Measurements from ENCODE around the gene TLR7.

TLR7 gene

DNA sequence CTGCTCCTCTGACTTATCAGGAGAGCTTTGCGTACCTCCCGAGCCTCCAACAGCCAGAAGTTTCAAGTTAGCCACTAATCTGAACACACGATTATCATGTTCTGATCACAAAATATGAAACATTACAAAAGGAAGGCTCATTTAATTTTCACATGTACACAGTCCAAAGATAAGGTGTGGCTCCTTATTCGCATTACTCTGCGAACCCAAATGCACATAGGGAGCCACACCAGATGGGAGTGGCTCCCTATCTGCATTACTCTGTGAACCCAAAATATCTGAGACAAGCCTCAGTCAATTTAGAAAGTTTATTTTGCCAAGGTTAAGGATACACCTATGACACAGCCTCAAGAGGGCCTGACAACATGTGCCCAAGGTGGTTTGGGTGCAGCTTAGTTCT lies 68.0 kb downstream of the TLR7 start:
- no peak for DNase-seq

DNA sequence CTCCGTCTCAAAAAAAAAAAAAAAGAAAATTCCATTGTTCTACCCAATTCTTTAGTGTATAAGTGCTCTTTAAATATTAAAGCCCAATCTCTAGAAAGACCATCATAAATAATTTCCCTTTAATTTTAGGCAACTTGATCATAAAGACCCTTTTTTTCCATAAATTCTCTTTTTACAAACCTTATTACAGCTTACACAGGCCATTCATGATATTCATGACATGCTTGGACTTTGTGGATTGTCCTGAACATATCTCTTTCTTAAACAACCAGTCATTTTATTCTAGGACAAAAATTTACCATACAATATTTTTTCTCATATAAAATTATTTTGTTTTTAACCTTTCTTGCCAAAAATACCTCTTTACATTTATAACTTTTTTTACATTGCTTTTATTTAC lies 70.1 kb downstream of the TLR7 start:
- DNase-seq, result no peak
